Measurements from ENCODE around the gene EXOC2.
"Not testable (repeated sequence)": the region's sequence is repeated elsewhere in the genome, so short reads cannot be mapped to it uniquely, and the experiment has no call there.

The EXOC2 gene

DNA sequence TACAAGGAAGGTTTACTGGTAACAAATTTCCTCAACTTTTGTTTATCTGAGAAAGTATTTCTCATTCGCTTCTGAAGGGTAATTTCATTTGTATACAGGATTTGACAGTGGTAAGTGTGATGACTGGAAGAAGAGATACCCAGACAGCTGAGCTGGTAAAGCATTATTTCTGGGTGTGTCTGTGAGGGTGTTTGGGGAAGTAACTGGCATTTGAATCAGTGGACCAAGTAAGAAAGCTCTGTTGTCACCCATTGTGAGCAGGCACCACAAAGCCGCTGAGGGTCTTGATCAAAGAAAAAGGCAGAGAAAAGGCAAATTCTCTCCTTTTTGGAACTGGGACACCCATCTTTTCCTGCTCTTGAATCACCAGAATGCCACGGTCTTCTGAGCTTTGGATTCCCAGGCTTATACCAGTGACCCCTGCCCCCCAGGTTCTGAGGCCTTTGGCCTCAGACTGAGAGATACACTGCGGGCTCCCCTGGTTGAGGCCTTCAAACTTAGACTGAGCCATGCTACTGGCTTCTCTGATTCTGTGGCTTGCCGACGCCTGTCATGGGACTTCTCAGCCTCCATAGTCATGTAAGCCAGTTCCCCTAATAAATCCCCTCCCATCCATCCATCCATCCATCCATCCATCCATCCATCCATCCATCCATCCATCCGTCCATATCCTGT, 25.5 kb downstream of the EXOC2 start:
- TF ChIP-seq, protein P1, sequence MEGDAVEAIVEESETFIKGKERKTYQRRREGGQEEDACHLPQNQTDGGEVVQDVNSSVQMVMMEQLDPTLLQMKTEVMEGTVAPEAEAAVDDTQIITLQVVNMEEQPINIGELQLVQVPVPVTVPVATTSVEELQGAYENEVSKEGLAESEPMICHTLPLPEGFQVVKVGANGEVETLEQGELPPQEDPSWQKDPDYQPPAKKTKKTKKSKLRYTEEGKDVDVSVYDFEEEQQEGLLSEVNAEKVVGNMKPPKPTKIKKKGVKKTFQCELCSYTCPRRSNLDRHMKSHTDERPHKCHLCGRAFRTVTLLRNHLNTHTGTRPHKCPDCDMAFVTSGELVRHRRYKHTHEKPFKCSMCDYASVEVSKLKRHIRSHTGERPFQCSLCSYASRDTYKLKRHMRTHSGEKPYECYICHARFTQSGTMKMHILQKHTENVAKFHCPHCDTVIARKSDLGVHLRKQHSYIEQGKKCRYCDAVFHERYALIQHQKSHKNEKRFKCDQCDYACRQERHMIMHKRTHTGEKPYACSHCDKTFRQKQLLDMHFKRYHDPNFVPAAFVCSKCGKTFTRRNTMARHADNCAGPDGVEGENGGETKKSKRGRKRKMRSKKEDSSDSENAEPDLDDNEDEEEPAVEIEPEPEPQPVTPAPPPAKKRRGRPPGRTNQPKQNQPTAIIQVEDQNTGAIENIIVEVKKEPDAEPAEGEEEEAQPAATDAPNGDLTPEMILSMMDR (IDR thresholded peaks at IDR 0.05; ENCODE audit: low read depth, low read length, poor library complexity, severe bottlenecking) = no peak
- TF ChIP-seq EZH2phosphoT487 (IDR thresholded peaks at IDR 0.05; ENCODE audit: borderline replicate concordance, low read length) = no peak
- Histone ChIP-seq H4K20me1 (ENCODE audit: control insufficient read depth, insufficient read depth, low read depth, low read length) (no peaks in the 10 kb centered on the region), H3K79me2 (ENCODE audit: control insufficient read depth, low read length) (peaks cover 15% of the 10 kb centered on the region)

GRCh38 chr6:665403-666267, 27.3 kb downstream of the EXOC2 start:
- H3K4me3 ChIP-seq (ENCODE audit: low read length) = no peak overlapping the region
- no peak overlapping the region for H3K4me2 ChIP-seq (ENCODE audit: low read length)
- no peaks in the 10 kb centered on the region for H3K9me2 ChIP-seq (replicated peaks; ENCODE audit: control insufficient read depth, low read length)
- no peaks in the 10 kb centered on the region; the same call in 1 of the 2 replicates for H3K9me3 ChIP-seq (ENCODE audit: control insufficient read depth, insufficient read depth, low read length)
- H3K79me2 ChIP-seq (ENCODE audit: control insufficient read depth, low read length) = peaks cover 12% of the 10 kb centered on the region
- H3K27me3 ChIP-seq (ENCODE audit: control insufficient read depth, low read length) = no peaks in the 10 kb centered on the region
- H3F3A ChIP-seq (ENCODE audit: control insufficient read depth, insufficient read depth) = no peaks in the 10 kb centered on the region
- TF ChIP-seq EZH2phosphoT487 (IDR thresholded peaks at IDR 0.05; ENCODE audit: borderline replicate concordance, low read length) = no peak
- H3K36me3 ChIP-seq (ENCODE audit: control insufficient read depth, low read length) = no peaks in the 10 kb centered on the region
- H3K27ac ChIP-seq (ENCODE audit: low read depth, low read length) = no peak overlapping the region
- no peaks in the 10 kb centered on the region for H3K4me1 ChIP-seq (ENCODE audit: control insufficient read depth, low read length)
- H4K20me1 ChIP-seq (ENCODE audit: control insufficient read depth, insufficient read depth, low read depth, low read length) = no peaks in the 10 kb centered on the region

More for the DNA sequence above, 25.5 kb downstream of the EXOC2 start:
- H3K9me3 ChIP-seq (ENCODE audit: control insufficient read depth, insufficient read depth, low read length) = no peaks in the 10 kb centered on the region; the same call in 1 of the 2 replicates
- H3K27me3 ChIP-seq (ENCODE audit: control insufficient read depth, low read length) = no peaks in the 10 kb centered on the region
- no peaks in the 10 kb centered on the region for H3K4me1 ChIP-seq (ENCODE audit: control insufficient read depth, low read length)
- no peak overlapping the region for H3K27ac ChIP-seq (ENCODE audit: low read depth, low read length)
- no peaks in the 10 kb centered on the region for H3K9me2 ChIP-seq (replicated peaks; ENCODE audit: control insufficient read depth, low read length)
- H3F3A ChIP-seq (ENCODE audit: control insufficient read depth, insufficient read depth) = no peaks in the 10 kb centered on the region
- no peak overlapping the region for H3K4me2 ChIP-seq (ENCODE audit: low read length)
- no peak overlapping the region for H3K4me3 ChIP-seq (ENCODE audit: low read length)
- H3K36me3 ChIP-seq (ENCODE audit: control insufficient read depth, low read length) = no peaks in the 10 kb centered on the region

GRCh38 chr6:663788-664187, 29.2 kb downstream of the EXOC2 start:
- not testable (repeated sequence) for H3K9me3 ChIP-seq (ENCODE audit: control insufficient read depth, insufficient read depth, low read length); H3K4me3 ChIP-seq (ENCODE audit: low read length); H3K36me3 ChIP-seq (ENCODE audit: control insufficient read depth, low read length); H3K4me2 ChIP-seq (ENCODE audit: low read length); H3K4me1 ChIP-seq (ENCODE audit: control insufficient read depth, low read length); H3K27me3 ChIP-seq (ENCODE audit: control insufficient read depth, low read length); H3K27ac ChIP-seq (ENCODE audit: low read depth, low read length); H3F3A ChIP-seq (ENCODE audit: control insufficient read depth, insufficient read depth); H3K9me2 ChIP-seq (replicated peaks; ENCODE audit: control insufficient read depth, low read length); H4K20me1 ChIP-seq (ENCODE audit: control insufficient read depth, insufficient read depth, low read depth, low read length)
- H3K79me2 ChIP-seq (ENCODE audit: control insufficient read depth, low read length) = peaks cover 18% of the 10 kb centered on the region

DNA sequence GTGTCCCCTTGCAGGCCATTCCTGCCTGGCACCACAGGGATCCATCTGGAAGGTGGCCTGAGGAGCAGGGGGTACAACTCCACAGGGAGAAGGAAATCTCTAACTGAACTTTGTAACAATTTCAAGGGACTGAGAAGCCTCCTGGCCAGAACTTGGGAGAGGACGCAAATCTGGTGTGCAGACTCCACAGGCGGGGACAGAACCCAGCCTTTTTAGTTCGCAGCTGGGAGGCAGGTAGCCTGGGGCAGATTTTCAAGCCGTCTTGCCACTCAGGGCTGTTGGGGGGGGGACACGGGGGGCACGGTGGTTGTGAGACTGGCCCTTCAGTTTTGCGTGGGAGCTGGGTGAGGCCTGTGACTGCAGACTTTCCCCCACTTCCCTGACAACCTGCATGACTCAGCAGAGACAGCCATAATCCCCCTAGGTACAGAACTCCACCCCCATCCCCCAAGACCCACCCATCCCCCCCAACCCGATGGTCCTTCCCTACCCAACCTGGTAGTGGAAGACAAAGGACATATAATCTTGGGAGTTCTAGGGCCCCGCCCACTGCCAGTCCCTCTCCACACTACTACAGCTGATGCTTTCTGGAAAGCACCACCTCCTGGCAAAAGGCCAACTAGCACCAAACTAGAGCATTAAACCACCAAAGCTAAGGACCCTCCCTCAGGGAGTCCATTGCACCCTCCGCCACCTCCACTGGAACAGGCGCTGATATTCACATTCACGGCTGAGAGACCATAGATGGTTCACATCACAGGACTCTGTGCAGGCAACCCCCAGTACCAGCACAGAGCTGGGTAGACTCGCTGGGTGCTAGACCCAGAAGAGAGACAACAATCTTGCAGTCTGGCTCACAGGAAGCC, 33.0 kb downstream of the EXOC2 start:
- H3K9me2 ChIP-seq (replicated peaks; ENCODE audit: control insufficient read depth, low read length) = no peaks in the 10 kb centered on the region
- no peak for TF ChIP-seq EZH2phosphoT487 (IDR thresholded peaks at IDR 0.05; ENCODE audit: borderline replicate concordance, low read length)
- TF ChIP-seq, protein P1 (IDR thresholded peaks at IDR 0.05; ENCODE audit: low read depth, low read length, poor library complexity, severe bottlenecking) = no peak
- H3K79me2 ChIP-seq (ENCODE audit: control insufficient read depth, low read length) = peaks cover 17% of the 10 kb centered on the region
- no peak overlapping the region for H3K4me3 ChIP-seq (ENCODE audit: low read length)
- H3F3A ChIP-seq (ENCODE audit: control insufficient read depth, insufficient read depth) = no peaks in the 10 kb centered on the region
- H4K20me1 ChIP-seq (ENCODE audit: control insufficient read depth, insufficient read depth, low read depth, low read length) = no peaks in the 10 kb centered on the region
- H3K4me1 ChIP-seq (ENCODE audit: control insufficient read depth, low read length) = no peaks in the 10 kb centered on the region
- H3K27ac ChIP-seq (ENCODE audit: low read depth, low read length) = no peak overlapping the region
- no peak overlapping the region for H3K4me2 ChIP-seq (ENCODE audit: low read length)
- no peaks in the 10 kb centered on the region for H3K27me3 ChIP-seq (ENCODE audit: control insufficient read depth, low read length)
- no peaks in the 10 kb centered on the region; the same call in 1 of the 2 replicates for H3K9me3 ChIP-seq (ENCODE audit: control insufficient read depth, insufficient read depth, low read length)
- no peaks in the 10 kb centered on the region for H3K36me3 ChIP-seq (ENCODE audit: control insufficient read depth, low read length)

All from DOHH2 (cell line).